Astrocyte (in vitro differentiated cells and primary cell): Measurements from ENCODE around the gene MVP. TPM values are rescaled to one million over a fixed set of nuclear protein-coding genes. Genes with fewer than 3 reads are reported as not detected.
"Not testable (repeated sequence)": the region's sequence is repeated elsewhere in the genome, so short reads cannot be mapped to it uniquely, and the experiment has no call there.

Source experiments
- DNase-seq: peaks from one replicate; pipeline ENCODE4 v3.0.0-alpha.2; 2010; ENCODE audit warnings: low read depth
- FAIRE-seq: peaks from 2 replicates; lab custom pipeline; 2011; peaks lifted over from hg19 to GRCh38; lab: Jason Lieb, UNC
- H2AFZ ChIP-seq: 2 replicates; pipeline ENCODE4 v1.6.0; 2012; ENCODE audit warnings: low read depth, low read length, inconsistent platforms
- H3K27ac ChIP-seq: 2 replicates; pipeline ENCODE4 v1.5.1; 2011; ENCODE audit warnings: low read depth, low read length, inconsistent platforms
- H3K27me3 ChIP-seq: 2 replicates; pipeline ENCODE4 v1.6.0; 2011; ENCODE audit warnings: low read length, inconsistent platforms; ENCODE audit not compliant: insufficient read depth
- H3K36me3 ChIP-seq: 2 replicates; pipeline ENCODE4 v1.5.1; 2011; ENCODE audit warnings: low read length, inconsistent platforms; ENCODE audit not compliant: insufficient read depth
- H3K4me1 ChIP-seq: 2 replicates; pipeline ENCODE4 v1.5.1; 2011; ENCODE audit warnings: low read length, inconsistent platforms; ENCODE audit not compliant: insufficient read depth
- H3K4me2 ChIP-seq: 2 replicates; pipeline ENCODE4 v1.6.0; 2012; ENCODE audit warnings: low read length, inconsistent platforms
- H3K4me3 ChIP-seq: 2 replicates; pipeline ENCODE4 v1.5.1; 2011; ENCODE audit warnings: low read depth, mild to moderate bottlenecking, low read length, inconsistent platforms; ENCODE audit not compliant: insufficient read depth
- H3K79me2 ChIP-seq: 2 replicates; pipeline ENCODE4 v1.6.0; 2012; ENCODE audit warnings: mild to moderate bottlenecking, low read length, inconsistent platforms; ENCODE audit not compliant: insufficient read depth
- H3K9ac ChIP-seq: 2 replicates; pipeline ENCODE4 v1.6.0; 2012; ENCODE audit warnings: mild to moderate bottlenecking, low read length, inconsistent platforms
- H3K9me3 ChIP-seq: 2 replicates; pipeline ENCODE4 v1.5.1; 2012; ENCODE audit warnings: low read depth, mild to moderate bottlenecking, low read length, inconsistent platforms; ENCODE audit not compliant: insufficient read depth
- H4K20me1 ChIP-seq: 2 replicates; pipeline ENCODE4 v1.6.0; 2012; ENCODE audit warnings: low read length, inconsistent platforms; ENCODE audit not compliant: insufficient read depth
- H3K27ac Mint-ChIP-seq: one replicate; pipeline ENCODE4 v1.8.0; 2021; ENCODE audit warnings: mild to moderate bottlenecking, mixed read lengths; ENCODE audit not compliant: unreplicated experiment
- H3K27me3 Mint-ChIP-seq: one replicate; pipeline ENCODE4 v1.8.0; 2021; ENCODE audit warnings: low read depth, mixed read lengths; ENCODE audit not compliant: unreplicated experiment
- H3K36me3 Mint-ChIP-seq: one replicate; pipeline ENCODE4 v1.8.0; 2021; ENCODE audit warnings: low read depth, mixed read lengths; ENCODE audit not compliant: unreplicated experiment
- H3K4me1 Mint-ChIP-seq: one replicate; pipeline ENCODE4 v1.8.0; 2021; ENCODE audit warnings: low read depth, mixed read lengths; ENCODE audit not compliant: unreplicated experiment
- H3K4me3 Mint-ChIP-seq: one replicate; pipeline ENCODE4 v1.8.0; 2021; ENCODE audit warnings: mild to moderate bottlenecking, moderate library complexity, mixed read lengths; ENCODE audit not compliant: unreplicated experiment
- H3K9me3 Mint-ChIP-seq: one replicate; pipeline ENCODE4 v1.8.0; 2021; ENCODE audit warnings: mild to moderate bottlenecking, mixed read lengths; ENCODE audit not compliant: unreplicated experiment
- CTCF ChIP-seq: IDR thresholded peaks from 2 replicates; pipeline ENCODE4 v1.5.1; 2011; ENCODE audit warnings: low read depth, mild to moderate bottlenecking, inconsistent platforms, low read length, moderate library complexity; ENCODE audit not compliant: insufficient read depth
- EZH2 ChIP-seq: IDR thresholded peaks from 2 replicates; pipeline ENCODE4 v1.6.1; 2012; ENCODE audit warnings: mild to moderate bottlenecking, low read length, inconsistent platforms; ENCODE audit not compliant: insufficient read depth
- total RNA-seq: library from RNA; stranded (reverse); gene quantifications from 2 replicates; pipeline ENCODE4 v1.2.1, GENCODE V29; 2021

MVP gene
- total RNA-seq, 1 donor from 2014 or later, result 38.7 TPM

GRCh38 chr16:29790949-29791844 is 29.1 kb upstream of the MVP start:
- Mint-ChIP-seq H3K27me3 (no peaks in the 10 kb centered on the region), H3K27ac (peak overlapping the region; percentile 84), H3K9me3 (no peaks in the 10 kb centered on the region), H3K4me3 (peak overlapping the region; percentile 98), H3K4me1 (peaks cover 7% of the 10 kb centered on the region), H3K36me3 (no peaks in the 10 kb centered on the region)
- Histone ChIP-seq H3K79me2 (peaks cover 55% of the 10 kb centered on the region), H3K9ac (peak overlapping the region; percentile 85), H3K4me3 (peak overlapping the region; percentile 91), H3K27ac (peak overlapping the region; percentile 59), H3K27me3 (no peaks in the 10 kb centered on the region), H4K20me1 (peaks cover 5% of the 10 kb centered on the region), H3K36me3 (no peaks in the 10 kb centered on the region), H3K4me2 (peak overlapping the region; percentile 90), H3K9me3 (no peaks in the 10 kb centered on the region), H2AFZ (peak overlapping the region; percentile 89), H3K4me1 (peaks cover 11% of the 10 kb centered on the region)
- no peak for TF ChIP-seq EZH2
- FAIRE-seq, result no peak
- DNase-seq, result no peak

- H4K20me1 ChIP-seq, result peaks cover 5% of the 10 kb centered on the region
- TF ChIP-seq EZH2 (no peak), CTCF (no peak)
- H3K4me1 Mint-ChIP-seq, result peaks cover 7% of the 10 kb centered on the region
- peak overlapping the region; percentile 98 for H3K4me3 Mint-ChIP-seq
- H3K36me3 Mint-ChIP-seq, result no peaks in the 10 kb centered on the region
- peaks cover 11% of the 10 kb centered on the region for H3K4me1 ChIP-seq
- H3K4me2 ChIP-seq, result peak overlapping the region; percentile 90
- no peaks in the 10 kb centered on the region for H3K27me3 ChIP-seq
- peak overlapping the region; percentile 91 for H3K4me3 ChIP-seq
- H3K9ac ChIP-seq, result peak overlapping the region; percentile 85
- no peaks in the 10 kb centered on the region for H3K9me3 Mint-ChIP-seq
- H3K27me3 Mint-ChIP-seq, result no peaks in the 10 kb centered on the region
- peak overlapping the region; percentile 89 for H2AFZ ChIP-seq
- H3K9me3 ChIP-seq, result no peaks in the 10 kb centered on the region
- DNase-seq (no peak), FAIRE-seq (no peak)
- H3K27ac ChIP-seq, result no peak overlapping the region
- H3K27ac Mint-ChIP-seq, result no peak overlapping the region
- peaks cover 6% of the 10 kb centered on the region for H3K36me3 ChIP-seq
- H3K79me2 ChIP-seq, result peaks cover 65% of the 10 kb centered on the region
Measured at GRCh38 chr16:29791845-29792807, 28.1 kb upstream of the MVP start.

- not testable (repeated sequence) for H3K4me1 Mint-ChIP-seq, H3K4me3 ChIP-seq, H4K20me1 ChIP-seq, DNase-seq, H3K4me2 ChIP-seq, H3K36me3 Mint-ChIP-seq, H3K27ac Mint-ChIP-seq, H3K27ac ChIP-seq, H3K27me3 Mint-ChIP-seq, H3K9me3 Mint-ChIP-seq, H2AFZ ChIP-seq, H3K4me3 Mint-ChIP-seq, FAIRE-seq, H3K9me3 ChIP-seq, H3K27me3 ChIP-seq, H3K9ac ChIP-seq
- Histone ChIP-seq H3K36me3 (peaks cover 15% of the 10 kb centered on the region), H3K4me1 (peaks cover 11% of the 10 kb centered on the region), H3K79me2 (peaks cover 65% of the 10 kb centered on the region)
Measured at GRCh38 chr16:29793153-29793552, 27.1 kb upstream of the MVP start.
